Epithelial cell of prostate (primary cell): ENCODE measurements around the gene CIROP.

ENCODE experiments used
- DNase-seq: peaks from one replicate; pipeline ENCODE4 v3.0.0-alpha.2; 2011; ENCODE audit warnings: low read depth, low spot score
- H3K27ac ChIP-seq: fragments of 450-650 bp; 2 replicates; pipeline ENCODE4 v1.5.1; 2017; ENCODE audit warnings: mild to moderate bottlenecking

CIROP gene

GRCh38 chr14:23070262-23071129, 34.3 kb downstream of the CIROP start:
- H3K27ac ChIP-seq = peak overlapping the region; percentile 72
- DNase-seq = no peak

DNA sequence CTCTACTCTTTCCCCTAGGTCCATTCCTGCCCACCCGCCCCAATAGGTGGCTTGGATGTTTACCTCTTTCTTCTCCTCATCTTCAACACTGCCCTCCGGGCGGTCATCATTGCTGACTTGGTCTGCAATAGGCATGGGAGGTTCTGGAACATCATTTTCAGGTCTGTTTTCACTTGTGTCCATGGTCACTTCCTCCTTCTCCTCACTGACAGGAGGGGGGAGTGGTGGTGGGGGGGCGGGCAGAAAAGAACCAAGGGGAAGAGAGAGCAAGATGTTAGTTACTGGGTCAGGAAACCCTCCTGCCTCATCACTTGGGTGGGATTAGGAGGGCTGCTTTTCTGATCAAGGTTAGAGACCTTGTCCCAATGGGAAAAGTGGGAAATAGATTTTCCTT, 35.4 kb downstream of the CIROP start:
- no peak overlapping the region for H3K27ac ChIP-seq
- DNase-seq = no peak

DNA sequence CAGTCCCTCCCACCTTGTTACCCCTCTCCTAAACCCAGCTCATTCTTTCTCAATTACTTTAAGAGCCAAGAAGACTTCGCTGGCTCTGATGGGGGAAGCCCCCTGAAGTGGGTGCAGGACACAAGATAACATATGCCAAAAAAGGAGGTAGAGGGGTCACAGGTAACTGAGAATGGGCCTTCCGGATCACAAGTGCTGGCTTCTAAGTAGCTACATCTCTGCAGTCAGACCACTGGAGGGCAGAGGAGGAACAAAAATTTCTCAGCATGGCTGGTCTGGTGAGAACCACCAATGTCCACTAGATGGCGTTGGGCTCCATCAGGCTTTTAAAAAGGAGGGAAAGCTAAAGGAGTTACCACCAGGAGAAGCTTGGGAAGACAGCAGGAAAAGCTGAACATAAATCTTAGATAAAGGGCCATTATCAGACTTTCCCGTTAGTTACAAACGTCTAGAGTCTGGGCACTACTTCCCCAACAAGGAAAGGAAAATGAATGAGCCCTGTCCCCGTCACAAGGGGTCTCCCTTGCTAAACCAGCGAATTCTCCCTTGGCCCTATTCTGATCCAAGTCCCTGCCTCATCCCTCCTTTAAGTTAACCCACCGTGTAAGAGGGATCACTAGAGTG, 35.9 kb downstream of the CIROP start:
- no peak overlapping the region for H3K27ac ChIP-seq
- peak; percentile 50 for DNase-seq

DNA sequence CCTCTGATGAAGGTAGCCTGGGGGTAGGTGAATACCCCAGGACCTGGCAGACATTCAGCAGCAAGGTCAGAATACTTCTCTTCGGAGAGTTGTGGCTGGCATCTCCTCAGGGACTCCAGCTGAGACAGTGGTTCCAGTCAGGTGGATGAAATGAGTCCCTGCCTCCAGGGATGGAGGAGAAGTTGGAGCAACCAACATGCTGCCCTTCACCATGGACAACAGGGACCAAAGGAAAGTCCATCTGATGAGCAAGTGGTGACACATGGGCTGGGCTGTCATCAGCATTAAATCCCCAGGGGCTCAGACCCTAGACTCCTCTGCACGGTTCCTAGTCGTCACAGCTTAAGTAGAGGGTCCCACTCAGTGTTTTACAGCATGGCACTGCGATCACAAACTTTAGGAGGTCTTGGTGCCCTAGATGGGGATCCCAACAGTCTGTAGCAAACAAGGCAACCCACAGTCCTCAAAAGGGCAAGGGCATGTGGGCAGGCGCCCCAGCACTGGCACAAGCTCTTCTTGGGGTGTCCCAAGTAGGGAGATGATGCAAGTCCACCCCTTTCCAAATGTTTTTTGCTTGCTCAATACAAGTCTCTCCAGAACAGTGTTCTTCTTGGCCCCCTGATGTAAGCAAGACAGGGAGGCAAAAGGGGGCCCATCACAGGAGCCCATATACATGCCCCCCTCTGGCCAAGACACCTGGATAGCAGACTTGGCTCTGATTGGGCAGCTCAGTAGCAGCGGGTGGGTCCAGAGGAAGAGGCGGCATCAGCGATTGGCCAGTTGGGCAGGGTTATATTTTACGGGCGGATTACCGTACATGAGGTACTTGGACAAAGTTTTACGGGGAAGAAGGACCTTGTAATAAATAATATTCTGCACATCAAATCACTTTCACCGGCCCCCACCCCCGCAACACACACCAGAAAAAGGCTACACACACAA, 36.7 kb downstream of the CIROP start:
- no peak for DNase-seq
- H3K27ac ChIP-seq = no peak overlapping the region

- no peak for DNase-seq
- no peak overlapping the region for H3K27ac ChIP-seq
These were observed 37.7 kb downstream of the CIROP start for GRCh38 chr14:23066855-23067744.

GRCh38 chr14:23066368-23066767, 38.4 kb downstream of the CIROP start:
- no peak overlapping the region for H3K27ac ChIP-seq
- DNase-seq = no peak

DNA sequence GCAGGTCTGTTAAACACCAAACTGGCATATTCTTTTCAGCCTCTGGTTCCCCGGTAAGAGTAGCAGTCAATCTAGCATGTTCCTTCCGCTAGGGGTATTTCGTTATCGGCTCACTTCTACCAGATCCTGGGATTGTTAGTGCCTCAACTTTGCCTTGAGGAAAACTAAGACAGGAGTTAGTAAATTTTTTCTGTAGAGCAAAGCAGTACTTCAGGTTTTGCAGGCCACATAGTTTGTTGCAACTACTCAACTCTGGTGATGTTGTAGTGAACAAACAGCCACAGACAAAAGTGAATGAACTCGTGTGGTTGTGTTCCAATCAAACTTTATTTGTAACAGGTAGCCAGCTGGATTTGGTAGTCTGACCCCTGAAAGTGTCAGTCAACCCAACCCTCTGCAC, 41.2 kb downstream of the CIROP start:
- peak overlapping the region; percentile 65 for H3K27ac ChIP-seq
- DNase-seq = no peak

DNA sequence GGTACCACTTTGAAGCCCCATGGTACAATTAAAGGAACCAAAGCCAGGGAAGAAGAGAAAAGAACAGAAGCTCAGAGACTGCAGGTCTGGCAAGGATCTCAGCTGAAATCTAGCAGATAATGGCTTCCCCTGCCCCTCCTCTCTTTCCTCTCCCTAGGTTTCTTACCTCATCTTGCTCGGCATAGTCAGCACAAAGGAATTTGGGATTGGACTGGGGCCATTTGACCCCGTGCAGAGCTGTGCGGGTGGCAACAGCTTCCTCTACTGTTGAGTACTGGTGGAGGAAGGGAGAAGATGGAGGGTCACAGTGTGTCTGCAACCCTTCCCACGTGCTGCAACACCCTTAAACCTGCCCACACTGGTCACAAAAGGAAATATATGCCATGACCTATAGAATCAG, 42.8 kb downstream of the CIROP start:
- H3K27ac ChIP-seq = peak overlapping the region; percentile 65
- peak; percentile 57 for DNase-seq

GRCh38 chr14:23060536-23061260, 44.1 kb downstream of the CIROP start:
- H3K27ac ChIP-seq = no peak overlapping the region
- DNase-seq = no peak

GRCh38 chr14:23058654-23059504, 45.9 kb downstream of the CIROP start:
- no peak for DNase-seq
- peak overlapping the region; percentile 47 for H3K27ac ChIP-seq

DNA sequence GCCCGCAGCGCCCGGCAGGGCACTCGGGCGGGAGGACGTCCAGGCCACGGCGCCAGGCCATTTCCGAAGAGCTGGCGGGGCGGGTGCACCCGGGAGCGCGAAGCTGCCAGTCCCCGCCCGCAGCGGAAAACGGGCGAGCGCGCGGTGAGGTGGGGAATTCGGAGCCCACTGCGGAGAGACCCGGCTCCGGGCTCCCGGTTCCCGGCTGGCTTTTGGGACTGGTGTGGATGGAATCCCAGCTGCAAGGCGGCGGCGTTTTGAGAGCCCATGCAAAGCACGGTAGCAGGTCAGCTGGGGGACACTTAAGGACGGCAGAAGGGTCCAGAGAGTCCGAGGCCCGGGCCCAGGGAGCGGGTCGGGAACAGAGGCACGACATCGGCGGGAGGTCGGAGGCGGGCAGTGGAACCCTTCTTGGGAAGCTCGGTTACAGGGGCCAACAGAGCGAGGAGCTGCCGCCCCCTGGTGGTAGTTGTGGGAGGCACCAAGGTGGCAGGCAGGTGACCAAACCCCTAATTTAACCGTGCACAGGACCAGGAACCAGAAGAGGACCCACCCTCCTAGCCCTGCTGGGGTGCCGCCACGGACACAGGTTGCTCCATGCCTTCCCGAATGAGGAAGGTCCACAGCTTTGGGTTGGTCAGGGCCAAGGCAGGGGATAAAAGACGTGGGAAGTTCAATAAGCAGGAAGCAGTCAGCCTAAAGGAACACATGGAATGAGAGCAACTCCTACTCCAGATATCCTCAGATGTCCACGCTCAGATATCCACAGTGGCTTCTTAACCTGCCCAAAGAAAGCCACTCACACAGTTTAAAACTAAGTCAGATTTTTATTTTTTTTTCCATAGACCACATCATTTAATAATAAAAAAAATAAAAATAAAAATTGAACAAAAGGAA, 46.8 kb downstream of the CIROP start:
- DNase-seq = no peak
- H3K27ac ChIP-seq = peak overlapping the region; percentile 47

DNA sequence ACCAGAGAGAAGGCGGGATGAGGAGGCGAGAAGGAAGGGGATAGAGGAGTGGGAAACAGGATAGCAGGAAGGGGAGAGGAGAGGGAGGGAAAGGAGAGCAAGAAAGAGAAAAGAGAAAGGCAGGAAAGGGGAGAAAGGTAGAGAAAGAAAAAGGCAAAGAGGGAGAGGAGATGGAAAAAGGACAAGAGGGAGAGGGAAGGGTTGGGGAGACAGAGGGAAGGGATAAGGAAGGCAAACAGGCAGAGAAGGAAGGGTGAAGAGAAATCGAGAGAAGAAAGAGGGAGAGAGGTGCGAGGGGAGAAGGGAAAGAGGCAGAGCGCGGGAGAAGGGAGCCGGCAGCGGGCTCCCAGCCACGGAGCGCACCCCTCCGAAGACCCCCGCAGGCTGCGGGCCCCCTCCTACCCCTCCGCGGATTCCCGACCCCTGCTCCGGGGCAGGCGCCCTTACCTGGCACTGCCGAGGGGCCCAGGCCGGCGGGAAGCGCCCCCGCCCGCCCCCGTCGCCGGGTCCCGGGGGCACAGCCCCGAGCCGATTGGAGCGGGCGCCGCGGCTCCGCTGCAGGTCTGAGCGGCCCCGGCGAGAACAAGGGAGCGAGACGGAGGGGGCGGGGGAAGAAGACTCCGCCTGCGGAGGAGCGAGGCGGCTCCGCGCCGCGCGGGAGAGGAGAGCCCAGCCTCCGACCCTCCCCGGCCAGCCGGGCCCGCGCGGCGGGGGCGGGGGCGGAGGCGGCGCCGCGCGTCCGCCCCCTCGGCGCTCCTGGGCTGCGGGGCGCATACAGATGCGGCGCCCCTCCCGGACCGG, 47.6 kb downstream of the CIROP start, which contains the start of gene CDH24:
Gene CDH24, minus strand, starts transcription at position 565 of the 801 bp plus-strand sequence. CDS start 1,787 bp downstream, outside the sequence.
- peak within 1 kb of the TSS; percentile 47 for H3K27ac ChIP-seq
- no peak for DNase-seq

GRCh38 chr14:23056145-23056955, 48.4 kb downstream of the CIROP start:
- H3K27ac ChIP-seq = no peak overlapping the region
- DNase-seq = no peak

DNA sequence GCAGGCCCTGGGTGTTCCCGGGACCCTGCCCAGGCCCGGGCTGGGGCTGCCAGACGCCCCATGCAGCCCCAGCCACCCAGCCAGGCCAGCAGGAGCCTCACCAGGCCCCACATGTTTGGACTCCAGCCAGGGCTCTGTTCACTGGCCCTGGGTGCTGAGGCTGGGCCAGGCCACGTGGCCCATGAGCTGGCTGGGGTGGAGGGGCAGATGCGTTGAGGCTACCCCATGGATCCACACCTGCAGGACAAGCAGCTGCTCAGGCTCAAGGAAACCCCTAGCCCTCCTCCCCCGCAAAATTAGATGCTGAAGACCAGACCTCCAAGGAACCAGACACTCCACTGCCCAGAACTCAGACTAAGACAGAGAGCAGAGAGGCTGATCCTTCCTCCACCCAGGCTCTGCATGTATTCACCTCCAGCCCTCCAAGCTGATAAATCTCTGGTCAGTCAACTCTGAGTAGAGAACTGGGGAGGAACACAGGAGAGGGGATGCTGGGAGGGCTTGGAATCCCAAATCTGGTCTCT, 49.1 kb downstream of the CIROP start:
- no peak for DNase-seq
- no peak overlapping the region for H3K27ac ChIP-seq

- H3K27ac ChIP-seq = no peak overlapping the region
- DNase-seq = no peak
These were observed 49.6 kb downstream of the CIROP start for GRCh38 chr14:23055147-23055550.
